CD4-positive, alpha-beta T cell treated with Interleukin-15 for 4 hours (primary cell): ENCODE results near the gene FNDC3A.

Experiments used
- DNase-seq: peaks from one replicate; pipeline ENCODE4 v3.0.0-alpha.2; 2020; ENCODE audit warnings: low spot score

Gene FNDC3A

DNA sequence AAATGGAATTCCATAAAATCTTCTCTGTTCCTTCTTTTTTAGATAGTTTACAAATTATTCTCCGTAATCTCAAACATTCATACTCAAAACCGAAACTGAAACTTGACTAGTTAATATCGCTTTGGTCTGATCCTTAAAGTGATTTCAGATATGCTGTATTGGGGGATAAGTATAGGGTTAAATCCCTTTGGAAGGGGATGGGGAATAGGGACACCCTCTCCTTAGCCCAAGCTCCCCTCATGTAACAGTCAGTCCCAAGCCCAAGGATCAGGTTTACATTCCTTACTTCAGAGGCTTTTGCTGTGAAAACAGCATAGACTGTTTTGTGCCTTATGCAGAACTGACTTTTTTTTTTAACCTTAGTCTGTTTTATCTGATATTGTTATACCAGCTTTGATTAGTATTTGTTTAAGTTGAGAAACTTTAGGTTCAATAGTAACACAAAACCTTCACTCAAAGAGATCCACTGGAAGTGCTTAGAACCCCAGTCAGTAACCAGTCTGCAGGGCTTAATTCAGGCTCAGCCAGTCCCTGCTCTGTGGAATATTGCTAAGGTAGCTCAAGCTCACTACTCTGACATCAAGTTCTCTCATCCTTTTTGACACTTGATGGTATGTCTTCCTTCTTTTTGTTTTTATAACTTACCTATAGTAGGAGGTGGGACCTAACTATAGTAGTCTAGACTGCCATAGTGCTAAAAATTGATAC, 282.5 kb downstream of the FNDC3A start:
- DNase-seq: peak; percentile 21
